Natural killer cell (primary cell): ENCODE results near the gene RFC1. TPM values are rescaled to one million over a fixed set of nuclear protein-coding genes. Genes with fewer than 3 reads are reported as not detected.
A peak's percentile ranks its signal among the peaks of the same experiment; 100 is the strongest.

Source experiments
- ATAC-seq, 3 donors: fragments of 150-1000 bp in 2 of 3; fragments of 200-7000 bp in 1 of 3; cut with Tn5 transposase; 1 replicate in 1 of 3; 2 replicates in 2 of 3; pipeline ENCODE4 v1.10.0; 2021; ENCODE audit warnings: mild to moderate bottlenecking in 2 of 3, moderate library complexity in 2 of 3
- DNase-seq, 2 donors: peaks; one replicate each; pipeline versions ENCODE4 v3.0.0 to v3.0.0-alpha.2; 2013 to 2021; ENCODE audit warnings: mixed read lengths in 1 of 2
- H3K27ac ChIP-seq: one replicate; pipeline ENCODE4 v1.5.1; 2013; ENCODE audit warnings: mild to moderate bottlenecking, low read length
- H3K27me3 ChIP-seq: one replicate; pipeline ENCODE4 v1.6.1; 2013; ENCODE audit warnings: low read length; ENCODE audit not compliant: control insufficient read depth, insufficient read depth
- H3K36me3 ChIP-seq: one replicate; pipeline ENCODE4 v1.6.1; 2013; ENCODE audit warnings: low read length; ENCODE audit not compliant: control insufficient read depth, insufficient read depth
- H3K4me1 ChIP-seq: one replicate; pipeline ENCODE4 v1.6.1; 2013; ENCODE audit warnings: low read length; ENCODE audit not compliant: control insufficient read depth, insufficient read depth
- H3K4me3 ChIP-seq: one replicate; pipeline ENCODE4 v1.5.1; 2013; ENCODE audit warnings: low read length
- H3K9me3 ChIP-seq: one replicate; pipeline ENCODE4 v1.6.1; 2013; ENCODE audit warnings: low read length; ENCODE audit not compliant: control insufficient read depth, insufficient read depth
- H3K27ac Mint-ChIP-seq, 2 donors: one replicate each; pipeline ENCODE4 v1.8.0; 2022; ENCODE audit warnings: mild to moderate bottlenecking in 2 of 2, mixed read lengths in 2 of 2, moderate library complexity in 1 of 2
- H3K27me3 Mint-ChIP-seq, 2 donors: one replicate each; pipeline ENCODE4 v1.8.0; 2022; ENCODE audit warnings: low read depth in 2 of 2, mixed read lengths in 2 of 2
- H3K36me3 Mint-ChIP-seq: one replicate; pipeline ENCODE4 v1.8.0; 2022; ENCODE audit warnings: mixed read lengths
- H3K4me1 Mint-ChIP-seq, 2 donors: one replicate each; pipeline ENCODE4 v1.8.0; 2022; ENCODE audit warnings: mixed read lengths in 2 of 2
- H3K4me3 Mint-ChIP-seq: one replicate; pipeline ENCODE4 v1.8.0; 2022; ENCODE audit warnings: mild to moderate bottlenecking, moderate library complexity, mixed read lengths
- H3K9me3 Mint-ChIP-seq, 2 donors: one replicate each; pipeline ENCODE4 v1.8.0; 2022; ENCODE audit warnings: mixed read lengths in 2 of 2
- CTCF ChIP-seq: fragments of 200-600 bp; IDR thresholded peaks from one replicate; pipeline ENCODE4 v1.8.0; 2022; ENCODE audit warnings: antibody characterized with exemption
- WGBS: methylation state at CpG from one replicate; pipeline ENCODE4 v1.1.7; 2013; ENCODE audit warnings: missing lambda C conversion rate; ENCODE audit not compliant: insufficient coverage; 5-methylcytosine and 5-hydroxymethylcytosine counted together
- intact Hi-C: fragments of 100-400 bp; cut with micrococcal nuclease; formaldehyde crosslinking; loops from one replicate; pipeline ENCODE4 v1.14.2; 2022
- total RNA-seq, 4 donors: library from RNA; stranded (reverse); fragments of 120-200 nt in 1 of 4; gene quantifications; one replicate each; pipeline versions ENCODE4 v1.2.3 to v1.2.4, GENCODE V29; 2013 to 2022

Gene RFC1
- total RNA-seq, 3 donors from 2014 or later (not counting 1 experiment from before 2014, with no cell fraction given) = 74.6 to 103 (median 84.7) TPM

DNA sequence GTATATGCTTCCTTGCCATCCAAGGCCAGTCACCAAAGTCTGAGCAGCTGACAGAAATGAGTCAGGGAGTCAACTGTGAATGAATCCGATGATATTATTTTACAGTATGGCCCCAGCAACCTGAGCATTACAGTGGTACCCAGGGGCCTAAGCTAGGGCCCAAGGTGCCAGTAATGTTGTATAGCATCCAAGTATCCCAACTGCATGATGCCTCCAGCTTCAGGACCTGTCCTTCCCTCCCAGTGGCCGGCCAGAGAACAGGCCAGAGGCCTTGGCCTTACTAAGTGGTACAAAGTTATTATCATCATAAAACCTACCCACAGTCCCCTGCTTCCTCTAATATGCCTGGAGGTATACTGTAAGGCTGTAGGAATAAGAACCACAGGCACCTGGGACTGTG, 79.9 kb downstream of the RFC1 start:
- Histone ChIP-seq H3K9me3 (no peaks in the 10 kb centered on the region), H3K27ac (no peak overlapping the region), H3K4me1 (no peaks in the 10 kb centered on the region), H3K36me3 (peaks cover 45% of the 10 kb centered on the region), H3K4me3 (no peak overlapping the region), H3K27me3 (no peaks in the 10 kb centered on the region)
- Mint-ChIP-seq H3K4me3 (no peak overlapping the region), H3K27ac (peak overlapping the region in 1 of 2 donors; percentile 74), H3K36me3 (peaks cover 21% of the 10 kb centered on the region), H3K4me1 (no peaks in the 10 kb centered on the region), H3K27me3 (no peaks in the 10 kb centered on the region), H3K9me3 (no peaks in the 10 kb centered on the region)
- no peak for TF ChIP-seq CTCF
- intact Hi-C loops = no loop called here
- ATAC-seq (peak in 1 of 3 donors; percentile 12), DNase-seq (no peak)
- WGBS = 97% methylated on average over 2 of the region's 2 CpGs

GRCh38 chr4:39285853-39286252, 80.3 kb downstream of the RFC1 start:
- intact Hi-C loops = no loop called here
- no peak overlapping the region for H3K4me3 Mint-ChIP-seq
- H3K27ac ChIP-seq = no peak overlapping the region
- H3K27ac Mint-ChIP-seq = peak overlapping the region in 1 of 2 donors; percentile 74
- ATAC-seq = peak in 1 of 3 donors; percentile 7
- no peaks in the 10 kb centered on the region for H3K9me3 Mint-ChIP-seq
- H3K36me3 ChIP-seq = peaks cover 41% of the 10 kb centered on the region
- WGBS = 97% methylated on average over 2 of the region's 2 CpGs
- H3K4me1 Mint-ChIP-seq = no peaks in the 10 kb centered on the region
- no peak overlapping the region for H3K4me3 ChIP-seq
- H3K4me1 ChIP-seq = no peaks in the 10 kb centered on the region
- no peaks in the 10 kb centered on the region for H3K27me3 ChIP-seq
- H3K9me3 ChIP-seq = no peaks in the 10 kb centered on the region
- H3K36me3 Mint-ChIP-seq = peaks cover 17% of the 10 kb centered on the region
- DNase-seq = no peak
- no peak for TF ChIP-seq CTCF
- no peaks in the 10 kb centered on the region for H3K27me3 Mint-ChIP-seq

DNA sequence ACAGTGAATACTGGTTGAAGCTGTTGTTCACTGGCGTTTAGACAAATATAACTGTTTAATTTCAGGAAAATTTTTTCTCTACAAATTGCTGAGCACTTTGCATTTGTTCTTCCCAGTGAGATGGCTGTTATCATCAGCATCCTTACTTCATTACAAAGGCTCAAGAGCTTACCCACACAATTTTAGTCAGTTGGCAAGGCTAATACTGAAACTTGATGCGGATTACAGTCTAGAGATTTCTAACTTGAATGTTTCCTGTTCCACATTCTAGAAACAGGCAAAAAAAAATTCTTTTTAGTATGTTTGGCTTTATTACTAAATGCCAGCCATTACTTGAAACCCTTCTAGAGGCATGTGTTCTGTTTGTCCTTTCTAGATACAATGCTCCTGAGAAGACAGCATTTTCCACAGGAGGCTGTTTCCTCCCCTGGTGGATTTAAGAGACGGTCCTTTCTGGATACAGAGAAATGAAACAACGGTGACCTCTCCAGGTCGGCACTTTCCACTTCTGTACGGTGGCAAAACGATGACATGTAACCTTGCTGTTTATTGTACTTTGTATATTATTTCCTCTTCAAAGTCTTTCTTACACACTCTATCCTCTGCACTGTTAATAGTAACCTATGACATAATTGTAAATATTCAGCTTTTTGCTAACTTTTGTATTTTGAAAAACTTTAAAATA, 80.9 kb downstream of the RFC1 start:
- no peak overlapping the region for H3K27ac Mint-ChIP-seq
- no peak overlapping the region for H3K27ac ChIP-seq
- intact Hi-C loops = no loop called here
- H3K36me3 ChIP-seq = peaks cover 38% of the 10 kb centered on the region
- 87% methylated on average over 4 of the region's 7 CpGs for WGBS
- no peak for TF ChIP-seq CTCF
- peaks cover 17% of the 10 kb centered on the region for H3K36me3 Mint-ChIP-seq
- ATAC-seq = no peak
- H3K27me3 ChIP-seq = no peaks in the 10 kb centered on the region
- no peak overlapping the region for H3K4me3 Mint-ChIP-seq
- H3K9me3 Mint-ChIP-seq = no peaks in the 10 kb centered on the region
- H3K27me3 Mint-ChIP-seq = no peaks in the 10 kb centered on the region
- H3K4me3 ChIP-seq = no peak overlapping the region
- DNase-seq = no peak
- no peaks in the 10 kb centered on the region for H3K4me1 ChIP-seq
- no peaks in the 10 kb centered on the region for H3K4me1 Mint-ChIP-seq
- no peaks in the 10 kb centered on the region for H3K9me3 ChIP-seq

GRCh38 chr4:39280770-39281169, 85.4 kb downstream of the RFC1 start:
- Histone ChIP-seq H3K27ac (no peak overlapping the region), H3K4me3 (no peak overlapping the region), H3K9me3 (no peaks in the 10 kb centered on the region), H3K4me1 (no peaks in the 10 kb centered on the region), H3K36me3 (no peaks in the 10 kb centered on the region), H3K27me3 (no peaks in the 10 kb centered on the region)
- no peaks in the 10 kb centered on the region for H3K4me1 Mint-ChIP-seq
- 100% methylated on average over 1 of the region's 2 CpGs for WGBS
- no peak overlapping the region for H3K27ac Mint-ChIP-seq
- DNase-seq = no peak
- H3K9me3 Mint-ChIP-seq = no peaks in the 10 kb centered on the region
- intact Hi-C loops = no loop called here
- TF ChIP-seq CTCF = no peak
- H3K4me3 Mint-ChIP-seq = no peak overlapping the region
- ATAC-seq = no peak
- no peaks in the 10 kb centered on the region for H3K36me3 Mint-ChIP-seq
- no peaks in the 10 kb centered on the region for H3K27me3 Mint-ChIP-seq
